Measurements from ENCODE around the gene SLC6A11.

SLC6A11 gene

GRCh38 chr3:10798600-10799367 lies 17.2 kb upstream of the SLC6A11 start:
- no peaks in the 10 kb centered on the region for H3K36me3 ChIP-seq
- no peaks in the 10 kb centered on the region for H3K27me3 ChIP-seq
- DNase-seq, result no peak
- no peak overlapping the region for H3K4me3 ChIP-seq (ENCODE audit: low read depth, low read length)
- no peak for TF ChIP-seq CTCF (IDR thresholded peaks at IDR 0.05; ENCODE audit: low read depth, low read length)
- no peaks in the 10 kb centered on the region for H3K9me3 ChIP-seq
- H3K4me1 ChIP-seq, result no peaks in the 10 kb centered on the region

GRCh38 chr3:10804183-10804648 lies 11.8 kb upstream of the SLC6A11 start:
- no peaks in the 10 kb centered on the region for H3K27me3 ChIP-seq
- no peak for DNase-seq
- no peaks in the 10 kb centered on the region for H3K36me3 ChIP-seq
- no peak for TF ChIP-seq CTCF (IDR thresholded peaks at IDR 0.05; ENCODE audit: low read depth, low read length)
- H3K4me1 ChIP-seq, result no peaks in the 10 kb centered on the region
- H3K4me3 ChIP-seq (ENCODE audit: low read depth, low read length), result no peak overlapping the region
- no peaks in the 10 kb centered on the region for H3K9me3 ChIP-seq

GRCh38 chr3:10806006-10806405 lies 10.0 kb upstream of the SLC6A11 start:
- Histone ChIP-seq H3K9me3 (no peaks in the 10 kb centered on the region), H3K4me1 (no peaks in the 10 kb centered on the region), H3K27me3 (no peaks in the 10 kb centered on the region), H3K36me3 (no peaks in the 10 kb centered on the region), H3K4me3 (ENCODE audit: low read depth, low read length) (no peak overlapping the region)
- TF ChIP-seq CTCF (IDR thresholded peaks at IDR 0.05; ENCODE audit: low read depth, low read length), result no peak
- DNase-seq, result no peak

- Histone ChIP-seq H3K36me3 (no peaks in the 10 kb centered on the region), H3K4me3 (ENCODE audit: low read depth, low read length) (no peak overlapping the region), H3K9me3 (no peaks in the 10 kb centered on the region), H3K27me3 (no peaks in the 10 kb centered on the region), H3K4me1 (no peaks in the 10 kb centered on the region)
- no peak for DNase-seq
- TF ChIP-seq CTCF (IDR thresholded peaks at IDR 0.05; ENCODE audit: low read depth, low read length), result no peak
Observed at GRCh38 chr3:10808130-10808735, 7.8 kb upstream of the SLC6A11 start.

- Histone ChIP-seq H3K27me3 (no peaks in the 10 kb centered on the region), H3K4me1 (no peaks in the 10 kb centered on the region), H3K36me3 (no peaks in the 10 kb centered on the region), H3K9me3 (no peaks in the 10 kb centered on the region), H3K4me3 (ENCODE audit: low read depth, low read length) (no peak overlapping the region)
- TF ChIP-seq CTCF (IDR thresholded peaks at IDR 0.05; ENCODE audit: low read depth, low read length), result no peak
- no peak for DNase-seq
Observed at GRCh38 chr3:10808974-10809373, 7.1 kb upstream of the SLC6A11 start.

- DNase-seq, result no peak
- Histone ChIP-seq H3K4me1 (no peaks in the 10 kb centered on the region), H3K4me3 (ENCODE audit: low read depth, low read length) (no peak overlapping the region), H3K9me3 (no peaks in the 10 kb centered on the region), H3K36me3 (no peaks in the 10 kb centered on the region), H3K27me3 (no peaks in the 10 kb centered on the region; the same call in 1 of the 2 replicates)
- no peak for TF ChIP-seq CTCF (IDR thresholded peaks at IDR 0.05; ENCODE audit: low read depth, low read length)
Observed at GRCh38 chr3:10810376-10810775, 5.7 kb upstream of the SLC6A11 start.

All from BE2C (cell line).